ENCODE results near the gene PEX7. TPM values are rescaled to one million over a fixed set of nuclear protein-coding genes. Genes with fewer than 3 reads are reported as not detected.

Gene PEX7
- total RNA-seq, 4 donors from 2014 or later: 3.4 to 11.0 (median 7.0) TPM; not detected in 1

GRCh38 chr6:136779682-136780081, 42.7 kb upstream of the PEX7 start:
- 67% methylated on average over 1 of the region's 1 CpG; no CpG with 5 or more reads in 1 of the 2 donors for WGBS, 2 donors (ENCODE audit: low coverage in 1 of 2)
- Histone ChIP-seq H3K36me3 (no peaks in the 10 kb centered on the region), H3K4me1 (peaks cover 8 to 50% (median 31%) of the 10 kb centered on the region in 4 donors), H3K27ac (no peak overlapping the region), H3K9me3 (no peaks in the 10 kb centered on the region), H3K27me3 (no peaks in the 10 kb centered on the region), H3K4me3 (no peak overlapping the region)
- intact Hi-C loops (cut with DNase I; ENCODE audit: low total_unique reads) (no loop called here), in situ Hi-C loops (cut with MboI; ENCODE audit: low pct_ligation_motif_present in 1 of 4, low pct_unique_long_range_greater_than_20kb in 1 of 4, low sequenced_read_pairs in 3 of 4) (loop anchor here in 1 of 4 donors (25.0 kb wide), 1 partner anchor 492 kb away; the partner anchor contains the start of gene BCLAF1)
- no peak for DNase-seq
- no peak for TF ChIP-seq POLR2AphosphoS5 (IDR thresholded peaks at IDR 0.05)
- no peak for TF ChIP-seq CTCF (IDR thresholded peaks at IDR 0.05)
- no peak for TF ChIP-seq EP300 (IDR thresholded peaks at IDR 0.05; ENCODE audit: low read depth)
- no peak for TF ChIP-seq POLR2A (IDR thresholded peaks at IDR 0.05)

GRCh38 chr6:136780972-136781371, 41.4 kb upstream of the PEX7 start:
- Histone ChIP-seq H3K36me3 (no peaks in the 10 kb centered on the region), H3K4me1 (peaks cover 14 to 55% (median 36%) of the 10 kb centered on the region in 4 donors), H3K27ac (no peak overlapping the region), H3K4me3 (no peak overlapping the region), H3K27me3 (no peaks in the 10 kb centered on the region), H3K9me3 (no peaks in the 10 kb centered on the region)
- intact Hi-C loops (cut with DNase I; ENCODE audit: low total_unique reads): no loop called here
- TF ChIP-seq CTCF (IDR thresholded peaks at IDR 0.05): no peak
- no peak for TF ChIP-seq EP300 (IDR thresholded peaks at IDR 0.05; ENCODE audit: low read depth)
- no peak for TF ChIP-seq POLR2A (IDR thresholded peaks at IDR 0.05)
- no peak for TF ChIP-seq POLR2AphosphoS5 (IDR thresholded peaks at IDR 0.05)
- in situ Hi-C loops (cut with MboI; ENCODE audit: low pct_ligation_motif_present in 1 of 4, low pct_unique_long_range_greater_than_20kb in 1 of 4, low sequenced_read_pairs in 3 of 4): loop anchor here in 1 of 4 donors (25.0 kb wide), 1 partner anchor 494 kb away; the partner anchor contains the start of gene BCLAF1
- DNase-seq: no peak
- 89 to 91% methylated on average over 3 of the region's 3 CpGs for whole genome bisulfite sequencing, 2 donors (ENCODE audit: low coverage in 1 of 2)

- Histone ChIP-seq H3K9me3 (no peaks in the 10 kb centered on the region), H3K27ac (peak overlapping the region in 2 of 4 donors; percentile 12 to 39), H3K27me3 (no peaks in the 10 kb centered on the region), H3K4me3 (no peak overlapping the region), H3K4me1 (peaks cover 14 to 67% (median 39%) of the 10 kb centered on the region in 4 donors), H3K36me3 (no peaks in the 10 kb centered on the region)
- in situ Hi-C loops (cut with MboI; ENCODE audit: low pct_ligation_motif_present in 1 of 4, low pct_unique_long_range_greater_than_20kb in 1 of 4, low sequenced_read_pairs in 3 of 4) (loop anchor here in 1 of 4 donors (25.0 kb wide), 1 partner anchor 495 kb away; the partner anchor contains the start of gene BCLAF1), intact Hi-C loops (cut with DNase I; ENCODE audit: low total_unique reads) (no loop called here)
- WGBS, 2 donors (ENCODE audit: low coverage in 1 of 2): 52 to 56% methylated on average over 1 of the region's 1 CpG
- DNase-seq: no peak
- TF ChIP-seq POLR2AphosphoS5 (IDR thresholded peaks at IDR 0.05) (peak in 1 of 3 donors; percentile 22), EP300 (IDR thresholded peaks at IDR 0.05; ENCODE audit: low read depth) (no peak), POLR2A (IDR thresholded peaks at IDR 0.05) (no peak), CTCF (IDR thresholded peaks at IDR 0.05) (no peak)
Observed at GRCh38 chr6:136782021-136782770, 40.2 kb upstream of the PEX7 start.

- 93 to 94% methylated on average over 2 to 6 of the region's 6 CpGs for WGBS, 2 donors (ENCODE audit: low coverage in 1 of 2)
- no peak for TF ChIP-seq CTCF (IDR thresholded peaks at IDR 0.05)
- no peak for TF ChIP-seq POLR2AphosphoS5 (IDR thresholded peaks at IDR 0.05)
- TF ChIP-seq EP300 (IDR thresholded peaks at IDR 0.05; ENCODE audit: low read depth): no peak
- TF ChIP-seq POLR2A (IDR thresholded peaks at IDR 0.05): no peak
- intact Hi-C loops (cut with DNase I; ENCODE audit: low total_unique reads): no loop called here
- no peaks in the 10 kb centered on the region for H3K9me3 ChIP-seq
- H3K4me3 ChIP-seq: no peak overlapping the region
- H3K27me3 ChIP-seq: no peaks in the 10 kb centered on the region
- DNase-seq: no peak
- peaks cover 14 to 75% (median 43%) of the 10 kb centered on the region in 4 donors for H3K4me1 ChIP-seq
- H3K36me3 ChIP-seq: no peaks in the 10 kb centered on the region
- H3K27ac ChIP-seq: peak overlapping the region in 3 of 4 donors; percentile 39 to 61 (median 49)
- in situ Hi-C loops (cut with MboI; ENCODE audit: low pct_ligation_motif_present in 1 of 4, low pct_unique_long_range_greater_than_20kb in 1 of 4, low sequenced_read_pairs in 3 of 4): loop anchor here in 1 of 4 donors (25.0 kb wide), 1 partner anchor 496 kb away; the partner anchor contains the start of gene BCLAF1
Observed at GRCh38 chr6:136783021-136783420, 39.4 kb upstream of the PEX7 start.

Data from transverse colon (tissue), 4 donors.